ENCODE results near the gene BANF2.
A peak's percentile ranks its signal among the peaks of the same experiment; 100 is the strongest.
"Not testable (repeated sequence)": the region's sequence is repeated elsewhere in the genome, so short reads cannot be mapped to it uniquely, and the experiment has no call there.

The BANF2 gene
- 0 to 0.05 (median 0) reads per million in 18 experiments for total RNA-seq

DNA sequence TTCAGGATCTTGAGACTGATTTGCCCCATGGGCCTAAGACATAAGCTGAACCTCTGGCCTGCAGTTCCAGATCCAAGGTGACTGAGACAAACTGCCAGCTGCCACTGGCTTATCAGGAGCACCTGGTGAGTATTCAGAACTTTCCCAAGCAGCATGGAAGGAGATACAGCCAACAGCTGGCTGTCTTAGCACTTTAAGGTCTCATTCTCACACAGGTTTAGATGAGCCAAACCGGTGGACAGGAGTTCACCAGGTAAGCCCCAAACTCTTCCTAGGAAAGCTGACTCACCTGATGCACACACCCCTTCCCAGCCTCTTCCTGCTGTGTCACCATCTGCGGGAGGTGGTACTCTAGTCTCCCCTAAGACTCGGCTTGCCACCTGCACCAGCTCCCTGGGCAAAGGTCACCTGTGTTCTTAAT is at the start of gene BANF2:
Gene BANF2 (plus strand): TSS at position 36 of the 421 bp plus-strand sequence. CDS start 25,060 bp downstream, outside the sequence.
- DNase-seq, result no peak

DNA sequence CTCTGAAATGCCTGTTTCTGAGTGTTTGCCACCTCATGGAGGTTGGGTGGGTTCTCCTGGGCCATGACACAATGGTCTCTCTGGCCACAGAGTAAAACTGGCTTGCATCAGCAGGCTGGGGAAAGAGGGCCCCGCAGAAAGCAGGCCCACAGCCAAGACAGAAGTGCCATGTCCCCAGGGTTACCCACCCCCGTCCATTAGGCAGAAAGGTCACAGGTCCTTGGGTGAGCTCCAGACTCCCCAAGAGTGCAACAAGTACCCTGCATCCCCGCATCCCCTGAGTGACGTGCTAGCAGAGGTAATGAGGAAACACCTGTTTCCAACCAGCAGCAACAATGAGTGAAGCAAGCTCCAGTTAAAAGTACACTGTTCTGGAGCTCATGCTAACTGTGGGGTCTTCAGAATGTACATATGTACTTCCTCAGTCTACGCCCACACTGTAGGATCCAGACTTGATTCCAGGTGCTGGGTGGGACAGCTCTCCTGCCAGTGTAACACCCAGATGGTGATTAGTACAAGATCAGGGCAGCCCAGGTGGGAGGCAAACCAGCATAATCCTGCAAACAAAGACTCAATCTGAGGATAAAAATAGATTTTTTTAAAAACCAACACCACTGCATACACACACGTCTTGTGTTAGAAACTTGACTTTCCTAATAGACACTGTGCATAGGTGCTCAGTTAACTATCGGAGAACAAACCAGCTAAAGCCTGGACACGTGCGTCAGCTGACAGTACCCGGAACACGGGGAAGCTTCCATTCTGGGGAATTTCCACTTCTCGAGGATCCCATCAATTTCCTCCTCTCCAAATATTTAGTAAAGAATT is 49.3 kb upstream of the BANF2 start:
- DNase-seq, result peak in 1 of 2 donors; percentile 21

DNA sequence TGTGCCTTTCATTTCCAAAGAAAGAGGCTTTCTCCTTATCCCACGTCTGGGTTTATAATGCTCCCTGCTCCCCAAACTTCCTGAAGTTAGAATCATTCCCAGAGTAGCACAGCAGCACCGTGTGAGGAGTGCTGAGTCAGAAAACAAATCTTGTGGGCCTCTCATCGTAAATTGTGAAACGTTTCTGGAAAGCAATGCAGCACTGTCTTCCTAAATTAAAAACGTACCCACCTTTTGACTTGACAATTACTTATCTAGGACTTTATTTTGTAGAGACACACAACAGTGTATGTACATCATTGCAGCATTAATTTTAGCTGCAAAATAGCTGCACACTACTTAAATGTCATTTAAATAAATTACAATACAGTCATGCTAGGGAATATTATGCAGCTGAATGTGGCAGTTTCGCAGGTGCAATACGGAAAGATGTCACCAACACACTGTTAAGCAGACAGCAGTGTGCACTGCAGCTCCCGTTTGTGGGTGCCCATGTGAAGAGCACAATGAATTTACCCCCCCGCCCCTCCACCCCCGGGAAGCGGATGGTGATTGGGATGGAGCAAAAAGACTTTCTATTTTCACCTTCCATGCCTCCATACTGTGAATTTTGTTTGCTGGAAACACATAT is 48.5 kb upstream of the BANF2 start:
- DNase-seq, result no peak

DNA sequence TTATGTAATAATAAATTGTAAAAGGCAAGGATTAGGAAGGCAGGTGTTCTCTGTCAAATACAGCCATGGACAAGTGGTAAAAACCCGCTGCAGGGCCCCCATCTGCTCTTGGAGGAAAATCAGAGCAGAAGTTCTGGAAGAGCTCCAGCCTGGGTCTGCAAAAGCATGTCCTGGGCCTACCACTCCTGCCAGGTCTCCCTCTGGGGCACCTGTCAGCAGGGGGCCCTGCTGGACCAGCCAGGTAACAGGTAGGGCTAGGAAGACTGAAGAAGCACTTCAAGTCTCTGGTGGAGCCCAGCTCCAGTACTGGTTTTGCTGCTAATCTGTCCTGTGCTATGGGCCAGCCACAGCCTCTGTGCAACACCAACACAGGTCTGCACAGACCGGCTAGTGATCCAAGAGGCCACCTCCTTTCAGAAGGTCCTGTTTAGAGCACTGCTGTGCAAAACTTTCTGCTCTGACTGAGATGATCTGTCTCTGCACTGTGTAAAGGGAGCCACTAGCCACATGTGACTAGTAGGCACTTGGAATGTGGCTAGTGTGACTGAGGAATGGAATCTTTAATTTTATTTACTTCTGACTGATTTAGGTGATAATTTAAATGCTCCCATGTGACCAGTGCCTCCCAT is 47.9 kb upstream of the BANF2 start:
- DNase-seq, result no peak

DNA sequence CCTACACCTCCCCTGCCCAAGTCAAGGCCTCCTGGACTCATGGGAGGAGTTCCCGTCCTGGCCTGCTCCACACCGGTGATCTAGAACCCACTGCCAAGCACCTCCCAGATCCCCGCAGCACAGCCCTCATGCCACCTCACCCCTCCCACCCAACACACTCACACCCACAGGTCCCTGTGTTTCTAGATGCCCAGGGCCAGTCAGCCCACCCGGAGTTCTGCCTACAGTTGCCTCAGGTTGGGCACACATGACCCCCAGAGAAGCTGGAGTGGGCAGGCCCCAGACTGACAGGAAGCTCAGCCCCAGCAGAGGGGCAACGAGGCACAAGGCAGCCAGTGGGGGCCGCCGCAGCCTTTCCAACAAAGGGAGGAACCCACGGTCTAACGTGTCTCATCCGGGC is 47.4 kb upstream of the BANF2 start:
- DNase-seq, result no peak

DNA sequence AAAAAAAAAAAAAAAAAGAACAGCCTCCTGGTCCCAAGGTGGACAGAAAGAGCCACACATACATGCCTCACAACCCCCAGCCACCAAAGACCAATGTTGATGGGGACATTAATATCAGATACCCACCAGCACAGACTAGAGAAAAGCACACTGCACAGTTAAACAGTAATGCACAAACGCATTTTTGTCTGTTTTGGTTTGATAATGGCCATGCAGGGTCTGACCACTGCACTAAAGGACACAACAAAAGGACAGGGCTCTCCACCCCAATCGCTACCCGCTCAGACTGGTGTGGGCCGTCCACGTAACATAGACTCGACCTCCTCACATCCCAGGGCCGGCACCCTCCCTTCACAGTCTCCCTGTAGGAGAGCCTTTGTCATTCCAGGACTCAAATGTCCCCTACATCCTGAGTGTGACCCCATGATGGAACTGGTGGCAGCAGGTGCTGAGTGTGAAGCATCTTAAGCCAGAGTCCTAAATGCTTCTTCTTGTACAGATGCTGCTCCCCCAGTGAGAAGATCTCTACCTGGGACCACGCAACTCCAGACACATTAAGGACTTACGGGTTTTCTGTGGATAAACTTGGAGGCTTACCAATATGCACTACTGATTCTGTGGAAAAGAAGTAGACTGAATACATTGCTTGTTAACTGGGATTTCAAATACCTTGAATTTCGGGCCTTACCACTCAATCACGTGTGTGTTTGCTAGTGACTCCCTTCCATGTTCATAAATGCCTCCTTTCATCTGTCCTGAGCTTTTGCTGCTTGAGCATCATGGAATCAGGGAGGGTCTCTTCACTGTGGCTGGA is 45.7 kb upstream of the BANF2 start:
- DNase-seq, result no peak

DNA sequence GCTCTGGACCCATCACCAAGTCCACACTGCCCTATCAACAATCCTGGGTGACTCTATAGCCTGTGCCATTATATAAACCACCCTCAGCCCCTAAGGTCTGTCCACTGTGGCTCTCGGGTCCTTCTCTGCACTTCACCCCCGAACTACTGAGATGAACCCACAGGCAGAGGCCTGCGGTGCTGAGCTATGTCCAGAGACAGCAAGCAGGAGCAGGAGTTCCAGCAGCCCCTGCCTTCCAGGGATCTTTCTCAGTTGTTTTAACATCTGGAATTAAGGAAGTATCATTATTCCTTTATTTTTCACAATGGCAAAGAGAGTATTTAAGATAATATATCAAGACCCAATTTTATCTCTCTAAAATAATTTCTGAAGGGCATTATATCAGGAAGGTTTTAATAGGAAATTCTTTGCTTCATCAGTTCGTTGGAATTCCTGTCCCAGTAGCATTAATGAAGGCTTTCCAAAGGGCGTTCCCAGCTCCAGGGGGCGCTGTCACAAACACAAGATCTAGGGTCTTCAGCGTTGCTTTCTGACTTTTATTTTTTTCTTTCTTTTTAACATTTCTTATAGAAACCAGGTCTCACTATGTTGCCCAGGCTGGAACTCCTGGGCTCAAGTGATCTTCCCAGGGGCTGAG is 45.0 kb upstream of the BANF2 start:
- peak in 1 of 2 donors; percentile 21 for DNase-seq

DNA sequence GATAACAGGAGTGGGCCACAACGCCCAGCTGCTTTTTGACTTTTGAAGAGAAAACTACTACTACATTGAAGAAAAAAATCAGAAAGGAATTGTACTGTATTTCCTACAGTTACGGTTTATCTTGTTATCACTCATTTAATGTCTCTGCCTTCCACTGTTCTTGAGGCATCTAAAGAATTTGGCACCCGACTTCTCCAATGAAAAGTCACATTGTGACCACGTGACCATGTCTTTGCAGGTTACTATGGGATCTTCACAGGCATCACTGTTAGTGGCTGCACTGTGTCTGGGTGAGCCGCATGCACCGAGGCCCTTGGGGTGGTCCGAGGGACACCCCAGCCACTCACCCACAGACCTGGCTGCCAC is 44.5 kb upstream of the BANF2 start:
- no peak for DNase-seq

DNA sequence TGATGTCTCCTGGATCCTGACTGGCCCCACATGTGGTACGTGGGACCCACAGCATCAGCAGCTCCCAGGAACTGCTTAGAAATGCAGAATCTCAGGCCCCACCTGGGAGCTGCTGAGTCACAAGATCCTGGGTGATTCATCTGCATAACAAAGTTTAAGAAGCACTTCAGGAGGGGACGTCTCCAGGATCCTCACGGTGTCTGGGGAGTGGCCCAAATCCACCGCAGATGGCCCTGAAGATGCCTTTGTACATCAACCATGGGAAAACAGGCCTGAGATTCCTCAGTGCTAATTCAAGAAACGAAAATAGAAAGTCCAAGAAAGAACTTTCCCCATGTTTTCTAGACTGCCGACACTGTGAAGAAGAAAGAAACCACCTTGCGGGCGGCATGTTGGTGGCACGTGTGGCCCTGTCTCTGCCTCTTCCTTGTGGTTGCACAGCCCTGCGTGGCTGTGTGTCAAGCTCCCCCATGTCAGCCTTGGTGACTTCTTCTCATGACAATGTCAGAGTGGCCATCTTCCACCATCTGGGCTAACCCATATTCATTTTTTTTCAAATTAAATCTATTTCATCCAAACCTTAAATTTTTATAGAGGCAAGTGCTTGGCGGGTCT is 43.8 kb upstream of the BANF2 start:
- DNase-seq, result no peak

DNA sequence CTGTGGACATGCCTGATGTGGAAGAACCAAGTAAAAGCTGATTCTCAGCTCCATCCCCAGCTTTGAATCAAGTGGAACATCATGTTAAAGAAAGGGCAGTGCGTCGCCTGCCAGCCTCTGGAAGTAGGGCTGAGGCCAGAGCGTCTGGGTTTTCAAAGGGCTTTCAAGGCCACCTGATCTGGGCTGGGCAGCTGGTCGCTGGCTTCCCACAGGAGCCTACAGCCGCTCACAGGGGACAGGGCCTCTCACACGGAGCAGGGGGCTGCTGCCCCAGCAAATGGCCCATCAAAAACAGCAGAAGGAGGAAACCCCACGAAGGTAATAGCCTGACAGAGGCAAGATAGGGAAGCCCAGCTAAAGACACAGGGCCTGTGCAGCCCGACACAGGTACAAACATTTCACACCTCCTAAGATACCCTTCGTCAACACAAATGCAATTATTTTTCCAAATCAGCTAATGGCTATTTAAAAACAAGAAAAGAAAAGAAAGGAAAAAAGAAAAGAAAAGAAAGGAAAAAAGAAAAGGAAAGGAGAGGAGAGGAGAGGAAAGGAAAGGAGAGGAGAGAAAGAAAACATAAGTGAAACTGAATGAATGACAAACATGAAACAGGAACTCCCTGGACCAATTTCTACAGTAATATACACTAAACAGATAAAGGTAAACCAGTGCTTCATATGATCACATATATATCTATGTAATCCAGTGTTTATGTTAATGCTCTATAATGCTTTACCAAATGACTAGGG is 42.5 kb upstream of the BANF2 start:
- no peak for DNase-seq

DNA sequence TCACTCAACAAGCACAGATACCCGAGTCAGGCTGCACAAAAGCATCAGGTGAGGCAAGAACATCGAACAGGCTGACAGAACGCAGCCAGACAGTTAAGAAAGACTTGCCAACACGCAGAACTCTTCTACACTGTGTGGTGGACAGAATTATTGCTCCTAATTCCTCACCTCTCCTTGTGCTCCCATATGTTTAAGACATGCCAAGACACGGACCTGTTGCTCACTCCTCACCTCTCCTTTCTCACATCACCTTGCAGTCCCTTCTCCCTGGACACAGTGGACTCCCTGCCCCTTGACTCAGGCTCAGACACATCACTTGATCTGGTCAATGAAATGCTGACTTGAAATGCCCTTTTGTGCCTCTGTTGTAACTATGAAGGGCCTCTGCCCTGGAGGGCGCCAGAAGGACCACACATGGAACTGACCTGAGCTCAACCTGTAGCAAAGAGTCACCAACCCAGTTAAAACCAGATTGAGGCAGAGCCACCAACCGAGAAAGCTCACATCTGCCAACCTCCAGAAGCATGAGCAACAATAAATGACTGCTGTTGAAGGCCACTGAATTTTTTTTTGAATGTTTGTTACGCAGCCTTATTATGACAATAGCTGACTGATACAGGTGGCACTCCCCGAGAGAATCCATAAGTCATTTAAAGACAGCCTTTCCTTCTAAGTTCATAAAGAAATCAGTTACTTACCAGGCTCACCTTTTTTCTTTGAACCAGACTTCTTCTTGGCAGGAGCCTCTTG is 41.7 kb upstream of the BANF2 start:
- no peak for DNase-seq

DNA sequence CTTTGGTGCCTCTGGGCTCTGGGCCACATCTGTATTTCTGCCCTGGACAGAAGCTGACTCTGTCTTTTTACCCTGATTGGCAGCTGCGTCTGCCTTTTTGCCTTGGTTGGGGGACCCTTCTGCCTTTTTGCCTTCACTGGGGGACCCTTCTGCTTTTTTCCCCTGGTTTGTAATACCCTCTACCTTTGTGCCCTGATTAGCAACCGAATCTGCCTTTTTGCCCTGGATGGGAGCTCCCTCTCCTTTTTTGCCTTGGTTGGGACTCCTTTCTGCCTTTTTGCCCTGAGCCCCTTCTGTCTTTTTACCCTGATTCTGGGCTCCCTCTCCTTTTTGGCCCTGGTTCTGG is 41.1 kb upstream of the BANF2 start:
- no peak for DNase-seq

DNA sequence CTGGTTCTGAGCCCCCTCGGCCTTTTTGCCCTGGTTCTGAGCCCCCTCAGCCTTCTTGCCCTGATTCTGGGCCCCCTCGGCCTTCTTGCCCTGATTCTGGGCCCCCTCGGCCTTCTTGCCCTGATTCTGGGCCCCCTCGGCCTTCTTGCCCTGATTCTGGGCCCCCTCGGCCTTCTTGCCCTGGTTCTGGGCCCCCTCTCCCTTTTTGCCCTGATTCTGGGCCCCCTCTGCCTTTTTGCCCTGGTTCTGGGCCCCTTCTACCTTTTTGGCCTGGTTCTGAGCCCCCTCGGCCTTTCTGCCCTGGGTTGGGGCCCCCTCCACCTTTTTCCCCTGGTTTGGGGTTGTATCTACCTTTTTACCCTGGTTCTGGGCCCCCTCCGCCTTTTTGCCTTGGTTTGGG is 40.4 kb upstream of the BANF2 start:
- not testable (repeated sequence) for DNase-seq

DNA sequence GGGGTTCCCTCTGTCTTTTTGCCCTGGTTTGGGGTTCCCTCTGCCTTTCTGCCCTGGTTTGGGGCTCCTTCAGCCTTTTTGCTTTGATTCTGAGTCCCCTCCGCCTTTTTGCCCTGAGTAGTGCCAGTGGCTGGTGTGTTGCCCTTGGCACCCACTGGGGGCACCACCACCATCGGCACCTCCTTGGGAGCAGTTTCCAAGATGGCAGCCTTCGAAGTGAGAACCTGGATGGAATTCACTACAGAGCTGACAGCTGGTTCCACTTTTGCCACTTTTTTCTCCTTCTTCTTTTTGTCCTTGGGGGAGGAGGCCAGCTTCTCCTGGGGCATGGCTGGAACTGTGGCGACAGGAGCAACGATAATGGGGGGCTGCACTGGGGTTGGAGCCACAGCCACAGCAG is 40.0 kb upstream of the BANF2 start:
- DNase-seq, result no peak

DNA sequence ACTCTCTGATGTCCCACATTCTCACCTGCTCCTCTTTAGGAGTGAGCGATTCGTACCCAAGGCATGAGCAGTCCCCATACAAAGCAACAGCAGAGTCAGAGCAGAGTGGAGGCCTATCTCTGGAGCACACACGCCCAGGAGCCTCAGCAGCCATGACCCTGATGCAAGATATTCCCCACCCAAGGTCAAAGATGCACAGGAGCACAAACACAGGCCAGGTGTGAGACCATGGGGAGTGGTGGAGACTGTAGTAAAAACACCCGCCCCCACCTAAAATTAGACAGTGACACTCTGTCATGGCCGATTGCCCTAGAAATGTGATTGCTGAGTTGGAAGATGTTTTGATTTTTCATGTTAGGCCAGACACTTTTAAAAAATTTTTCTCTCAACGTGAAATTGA is 39.1 kb upstream of the BANF2 start:
- DNase-seq, result no peak

DNA sequence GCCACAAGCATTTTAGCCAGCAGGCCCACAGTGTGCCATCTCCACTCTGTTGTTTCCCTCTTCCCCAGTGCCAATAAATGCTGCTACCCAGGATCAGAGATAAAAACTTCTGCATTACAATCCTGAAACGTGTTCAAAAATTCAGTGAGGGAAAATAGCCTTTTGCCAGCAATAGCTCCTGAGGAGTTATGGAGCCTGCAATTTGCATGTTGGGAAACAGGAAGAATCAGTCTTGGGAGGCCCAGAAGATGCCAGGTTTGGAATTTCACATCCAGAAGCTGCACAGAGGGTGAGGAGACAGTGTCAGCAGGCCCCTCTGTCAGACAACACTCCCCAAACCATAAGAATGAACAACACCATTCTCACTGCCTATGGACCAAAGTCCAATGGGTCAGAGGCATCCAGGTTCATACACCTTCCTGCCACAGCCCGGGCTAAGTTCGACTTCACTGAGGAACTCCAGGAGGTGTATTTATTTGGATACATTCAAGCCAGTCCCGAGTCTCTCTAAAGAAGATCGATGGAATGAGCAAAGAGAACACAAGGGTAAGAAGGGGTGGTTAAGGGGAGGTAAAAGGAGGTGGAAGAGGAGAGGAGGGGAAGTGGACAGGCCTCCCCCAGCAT is 38.5 kb upstream of the BANF2 start:
- DNase-seq, result no peak

DNA sequence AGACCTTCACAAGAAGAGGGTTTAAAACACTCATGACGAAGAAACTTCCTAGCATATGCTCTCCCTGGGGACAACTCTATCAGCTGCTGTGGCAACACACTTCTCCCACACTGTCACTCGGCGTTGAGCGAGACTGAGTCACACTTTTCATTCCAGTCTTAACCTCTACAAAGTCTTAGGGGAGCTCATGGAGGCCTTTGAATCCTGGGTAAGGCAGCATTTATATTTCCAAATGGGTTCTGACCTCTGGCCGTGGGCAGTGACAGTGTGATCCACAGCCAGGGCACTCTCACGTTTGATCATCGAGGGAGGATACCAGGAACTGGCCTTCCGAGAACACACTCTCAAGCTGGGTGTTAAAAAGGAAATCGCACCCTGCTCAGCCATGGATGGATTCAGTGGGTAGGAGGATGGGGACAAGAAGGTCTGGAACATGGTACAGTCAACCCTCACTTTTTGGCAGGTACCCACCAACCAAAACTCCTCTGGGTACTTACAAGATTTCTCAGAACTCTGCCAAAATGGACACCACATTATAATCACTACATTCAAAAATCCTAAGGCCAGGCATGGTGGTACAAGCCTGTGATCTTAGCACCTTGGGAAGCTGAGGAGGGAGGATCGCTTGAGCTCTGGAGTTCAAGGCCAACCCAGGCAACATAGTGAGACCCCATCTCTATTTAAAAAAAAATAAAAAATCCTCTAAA is 37.3 kb upstream of the BANF2 start:
- DNase-seq, result peak; percentile 79 to 92

DNA sequence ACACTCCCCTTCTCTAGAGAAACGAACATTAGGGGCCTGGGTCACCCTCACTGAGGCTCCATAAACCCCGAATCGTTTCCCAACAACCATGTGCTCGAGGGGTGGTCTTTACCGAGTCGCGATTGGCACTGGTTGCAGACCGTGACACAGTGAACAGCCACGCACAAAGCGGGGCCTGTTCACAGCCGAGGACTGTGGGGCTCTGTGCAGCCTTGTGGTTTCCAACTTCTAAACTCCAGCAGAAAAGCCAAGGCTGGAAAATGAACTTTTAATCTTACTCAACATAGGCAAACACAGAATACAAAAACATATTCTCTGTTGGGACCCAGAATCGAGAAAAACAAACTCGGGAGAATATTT is 36.7 kb upstream of the BANF2 start:
- DNase-seq, result no peak

DNA sequence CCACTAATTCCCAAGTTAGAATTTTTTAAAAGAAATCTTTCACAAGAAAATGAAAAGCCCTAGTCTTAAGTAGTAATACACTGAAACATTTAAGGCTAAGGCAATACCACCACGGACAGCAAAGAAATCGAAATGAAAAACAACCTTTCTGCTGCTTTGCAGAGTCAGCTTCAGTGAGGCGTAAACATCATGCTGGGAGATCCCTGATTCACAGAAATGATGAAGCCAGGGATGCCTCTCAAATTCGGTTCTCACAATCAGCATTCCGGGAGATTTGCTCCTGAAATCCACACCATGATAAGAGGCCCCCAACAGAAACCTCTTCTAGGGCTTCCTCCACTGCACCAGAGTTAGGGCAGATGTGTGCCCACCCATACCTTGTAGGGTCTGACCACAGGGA is 36.3 kb upstream of the BANF2 start:
- DNase-seq, result no peak

All from inflammatory macrophage (primary cell).